GM19193 (cell line): Measurements from ENCODE around the gene RAB11A.

Experiments used
- POLR2A ChIP-seq: IDR thresholded peaks from 4 replicates; pipeline ENCODE4 v1.6.1; 2011; ENCODE audit not compliant: insufficient read depth, insufficient read length; ENCODE audit errors: extremely low read depth

RAB11A gene

DNA sequence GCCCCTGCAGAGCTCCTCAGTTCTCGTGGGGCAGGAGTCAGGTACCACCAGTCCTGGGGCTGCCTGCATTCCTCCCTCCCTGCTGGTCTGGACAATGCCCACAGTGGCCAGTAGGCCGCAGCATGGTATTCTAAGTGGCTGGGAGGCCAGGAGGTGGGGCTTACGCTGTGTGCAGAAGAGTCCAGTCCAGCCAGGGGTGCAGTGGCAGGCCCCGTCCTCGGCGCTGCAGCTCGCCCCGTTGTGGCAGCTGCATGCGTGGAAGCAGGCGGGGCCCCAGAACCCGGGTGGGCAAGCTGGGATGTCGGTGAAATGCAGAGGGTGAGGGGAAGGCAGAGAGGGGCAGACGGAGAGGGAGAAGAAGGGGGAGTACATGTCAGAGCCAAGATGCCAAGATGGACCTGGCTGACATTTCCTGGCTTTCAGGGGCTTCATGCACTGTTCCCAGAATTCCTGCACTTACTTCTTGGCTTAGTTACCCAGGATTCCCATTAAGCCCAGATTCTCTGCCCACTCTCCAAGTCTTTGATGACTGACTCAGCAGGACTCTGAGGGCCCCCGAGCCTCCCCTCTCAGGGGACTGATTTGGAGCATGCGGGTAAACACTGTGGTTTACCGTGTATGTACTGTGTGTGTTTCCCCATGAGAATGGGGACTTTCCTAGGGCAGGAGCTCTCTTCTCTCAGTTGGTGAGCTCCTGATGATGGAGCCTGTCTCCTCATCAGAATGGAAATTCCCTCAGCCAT is 47.5 kb downstream of the RAB11A start:
- peak; percentile 12 for TF ChIP-seq POLR2A

GRCh38 chr15:65917407-65917756 is 48.1 kb downstream of the RAB11A start:
- TF ChIP-seq POLR2A, result no peak

DNA sequence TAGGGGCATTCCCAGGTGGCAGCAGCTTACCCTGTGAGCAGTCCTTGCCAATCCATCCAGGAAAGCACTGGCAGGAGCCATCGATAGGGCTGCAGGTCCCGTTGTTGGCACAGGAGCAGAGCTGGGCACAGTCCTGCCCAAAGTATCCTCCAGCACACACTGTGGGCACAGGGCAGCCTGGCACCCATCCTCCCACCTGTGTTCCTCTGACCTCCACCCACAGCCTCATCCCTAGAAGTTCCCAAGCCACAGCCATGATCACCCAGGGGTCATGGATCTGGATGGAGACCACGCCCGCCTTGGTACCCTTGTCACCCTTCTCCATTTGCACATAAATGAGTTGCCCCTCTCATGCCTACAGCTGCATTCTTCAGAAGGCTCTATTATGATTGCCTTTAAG is 48.6 kb downstream of the RAB11A start:
- no peak for TF ChIP-seq POLR2A

- no peak for TF ChIP-seq POLR2A
These were observed 49.1 kb downstream of the RAB11A start for GRCh38 chr15:65918357-65918920.

DNA sequence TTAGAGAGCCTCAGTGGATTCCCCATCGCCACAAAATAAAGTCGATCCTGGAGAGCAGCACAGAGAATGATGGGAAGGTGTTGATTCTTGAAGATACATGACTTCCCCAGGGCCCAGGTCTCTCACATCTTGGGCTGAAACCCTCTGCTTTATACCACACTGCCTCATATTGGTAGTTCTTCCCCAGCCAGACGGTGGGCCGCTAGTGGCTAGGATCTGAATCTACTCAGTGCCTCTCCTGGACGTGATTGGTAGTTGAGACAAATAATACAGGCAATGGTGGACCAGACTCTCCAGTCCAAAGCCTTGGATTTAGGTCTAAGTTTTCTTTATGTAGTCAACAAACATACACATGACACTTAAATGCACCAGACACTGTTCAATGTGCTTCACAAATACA is 49.7 kb downstream of the RAB11A start:
- TF ChIP-seq POLR2A, result no peak

GRCh38 chr15:65919353-65919752 is 50.1 kb downstream of the RAB11A start:
- TF ChIP-seq POLR2A, result no peak

GRCh38 chr15:65920121-65920520 is 50.8 kb downstream of the RAB11A start:
- no peak for TF ChIP-seq POLR2A

DNA sequence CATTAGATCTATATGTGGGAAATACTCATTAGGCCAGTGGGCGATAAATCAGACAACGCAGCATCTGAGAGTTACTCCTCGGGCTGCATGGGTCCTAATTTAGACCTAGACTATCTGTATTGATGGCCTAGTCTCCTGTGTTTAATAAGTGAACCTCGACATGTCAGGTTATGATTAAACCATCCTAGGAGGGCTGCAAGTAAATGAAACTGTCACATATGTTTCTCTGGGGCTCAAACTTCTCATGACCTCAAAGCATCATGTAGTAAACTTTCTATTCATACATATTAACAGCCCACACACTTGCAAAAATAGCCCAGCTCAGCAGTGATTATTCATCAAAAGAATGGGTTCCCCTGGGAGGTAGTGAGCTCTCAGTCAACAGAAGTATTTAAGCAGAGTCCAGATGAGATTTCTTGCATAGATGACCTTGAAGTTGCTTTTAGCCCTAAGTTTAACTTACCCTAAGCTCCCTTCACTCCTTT is 51.6 kb downstream of the RAB11A start:
- peak; percentile 29 for TF ChIP-seq POLR2A

GRCh38 chr15:65921780-65922179 is 52.5 kb downstream of the RAB11A start:
- TF ChIP-seq POLR2A, result peak; percentile 18

DNA sequence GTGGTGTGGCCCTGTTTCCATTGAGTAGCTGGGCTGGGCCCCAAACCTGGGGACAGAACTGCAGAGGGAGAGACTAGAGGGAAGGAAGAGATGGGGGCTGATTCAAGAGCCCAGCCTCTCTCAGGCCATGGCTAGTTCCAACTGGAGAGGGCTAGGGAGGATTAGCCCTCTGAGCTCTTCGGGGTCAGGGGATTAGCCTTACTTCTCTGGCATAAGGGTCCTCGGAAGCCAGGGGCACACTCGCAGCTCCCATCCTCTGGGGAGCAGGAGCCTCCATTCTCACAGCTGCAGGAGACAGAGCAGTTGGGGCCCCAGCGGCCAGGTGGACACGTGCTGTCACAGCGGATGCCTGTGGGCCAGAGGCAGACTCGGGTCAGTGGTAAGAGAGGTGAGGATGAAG is 53.3 kb downstream of the RAB11A start:
- no peak for TF ChIP-seq POLR2A

- TF ChIP-seq POLR2A, result no peak
These were observed 54.0 kb downstream of the RAB11A start for GRCh38 chr15:65923264-65923663.

- no peak for TF ChIP-seq POLR2A
These were observed 54.7 kb downstream of the RAB11A start for GRCh38 chr15:65924004-65924403.

DNA sequence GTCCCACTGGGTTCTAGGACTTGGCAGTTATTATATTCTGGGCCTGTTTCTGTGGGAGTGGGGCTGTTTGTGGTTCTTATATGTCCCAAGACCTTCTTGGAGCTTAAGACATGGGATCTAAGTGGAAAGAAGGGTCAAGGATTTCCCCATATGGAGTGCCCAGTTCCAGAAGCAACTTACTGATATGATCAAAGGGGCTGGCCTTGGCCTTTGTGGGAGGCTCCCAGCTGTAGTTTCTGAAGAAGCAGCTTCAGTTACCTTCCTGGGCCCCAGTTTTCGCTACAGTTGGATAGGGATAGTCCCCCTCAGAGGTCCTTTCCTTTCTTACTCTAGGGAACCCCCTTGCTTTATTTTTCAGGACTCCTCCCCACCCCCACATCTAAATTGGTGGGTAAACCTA is 56.0 kb downstream of the RAB11A start:
- TF ChIP-seq POLR2A, result no peak

DNA sequence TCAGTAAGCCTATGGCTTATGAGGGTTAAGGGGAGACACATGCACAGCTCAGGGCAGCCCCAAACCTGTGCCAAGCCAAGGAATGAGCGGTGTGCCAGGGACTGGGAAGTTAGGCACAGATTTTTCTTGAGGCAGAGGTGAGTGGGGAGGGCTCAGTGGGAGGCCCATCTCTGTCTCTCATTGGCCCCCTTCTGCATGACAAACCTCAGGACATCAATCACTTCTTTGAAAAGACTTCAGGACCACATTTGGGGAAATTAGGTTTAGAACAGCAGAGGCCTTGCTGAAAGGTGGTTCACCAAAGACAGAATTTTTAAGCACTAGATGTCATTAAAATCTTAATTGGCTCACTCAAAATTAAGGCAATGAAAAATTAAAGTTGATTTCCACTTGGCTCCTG is 57.2 kb downstream of the RAB11A start:
- TF ChIP-seq POLR2A, result no peak

DNA sequence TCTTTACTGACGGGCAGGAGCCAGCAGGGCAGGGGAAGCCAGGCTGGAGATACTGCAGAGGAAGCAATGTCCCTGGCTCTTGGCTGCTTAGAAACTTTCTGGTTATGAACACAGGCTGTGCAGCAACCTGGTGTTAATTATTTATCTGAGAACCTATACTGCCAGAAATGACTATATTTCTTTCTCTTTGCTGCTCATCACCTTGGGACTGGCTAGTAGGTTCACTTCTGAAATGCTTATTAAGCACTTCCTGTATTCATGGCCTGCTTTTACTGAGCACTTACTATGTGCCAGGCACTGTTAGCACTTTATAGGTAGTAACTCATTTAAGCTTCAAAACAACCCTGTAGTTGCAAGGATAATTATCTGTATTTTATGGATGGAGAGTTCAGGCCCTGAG is 57.6 kb downstream of the RAB11A start:
- TF ChIP-seq POLR2A, result no peak

DNA sequence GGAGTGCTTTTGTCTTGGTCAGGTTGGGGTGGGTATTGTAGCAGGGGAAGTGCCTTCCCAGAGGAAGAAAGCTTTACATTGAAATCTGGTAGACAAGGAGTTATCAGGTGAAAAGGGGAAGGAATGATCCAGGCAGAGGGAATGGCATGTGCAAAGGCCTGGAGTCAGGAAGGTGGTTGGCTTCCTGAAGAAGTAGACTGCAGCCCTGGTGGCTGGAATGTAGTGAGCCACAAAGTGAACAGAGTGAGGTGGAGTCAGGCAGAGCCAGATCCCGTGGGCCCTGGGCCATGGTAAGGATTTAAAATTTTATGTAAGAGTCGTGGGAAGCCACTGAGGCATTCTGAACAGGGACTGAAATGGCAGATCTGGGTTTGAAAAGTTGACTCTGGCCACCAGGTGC is 58.3 kb downstream of the RAB11A start:
- TF ChIP-seq POLR2A, result no peak

DNA sequence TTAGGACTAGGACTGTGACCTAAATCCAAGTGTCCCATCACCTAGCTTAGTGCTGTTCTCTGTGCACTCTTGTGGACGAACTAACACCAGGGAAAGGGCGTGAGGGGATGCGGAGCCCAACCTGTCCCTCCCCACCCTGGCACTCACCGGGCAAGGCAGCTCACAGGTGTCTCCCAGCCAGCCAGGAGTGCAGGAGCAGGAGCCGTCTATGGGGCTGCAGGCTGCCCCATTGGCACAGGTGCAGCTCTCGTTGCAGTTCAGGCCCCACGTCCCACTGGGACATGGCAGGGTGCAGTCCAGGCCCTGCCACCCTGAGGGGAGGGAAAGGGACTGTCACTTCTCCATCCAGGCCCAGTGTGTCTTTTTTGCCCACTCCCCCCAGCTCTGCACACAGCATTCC is 60.3 kb downstream of the RAB11A start:
- no peak for TF ChIP-seq POLR2A

DNA sequence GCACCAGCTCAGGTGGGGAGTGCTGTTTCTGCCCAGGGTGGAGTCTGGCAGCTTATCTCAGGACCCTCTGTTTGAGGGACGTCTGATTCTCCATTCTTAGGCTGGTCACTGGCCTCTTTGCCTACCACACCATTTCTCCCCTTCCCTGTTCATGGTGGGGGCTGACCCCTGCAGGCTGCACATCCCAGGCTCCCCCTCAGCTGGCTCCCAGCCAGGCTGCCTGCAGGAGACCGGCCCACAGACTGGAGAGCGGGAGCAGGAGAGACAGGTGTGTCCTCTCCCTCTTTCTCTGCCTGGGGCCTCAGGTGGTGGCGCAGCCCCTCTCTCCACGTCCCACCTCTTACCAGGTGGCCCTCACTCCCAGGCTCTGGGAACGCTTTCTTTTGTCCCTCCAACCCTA is 60.8 kb downstream of the RAB11A start:
- no peak for TF ChIP-seq POLR2A

DNA sequence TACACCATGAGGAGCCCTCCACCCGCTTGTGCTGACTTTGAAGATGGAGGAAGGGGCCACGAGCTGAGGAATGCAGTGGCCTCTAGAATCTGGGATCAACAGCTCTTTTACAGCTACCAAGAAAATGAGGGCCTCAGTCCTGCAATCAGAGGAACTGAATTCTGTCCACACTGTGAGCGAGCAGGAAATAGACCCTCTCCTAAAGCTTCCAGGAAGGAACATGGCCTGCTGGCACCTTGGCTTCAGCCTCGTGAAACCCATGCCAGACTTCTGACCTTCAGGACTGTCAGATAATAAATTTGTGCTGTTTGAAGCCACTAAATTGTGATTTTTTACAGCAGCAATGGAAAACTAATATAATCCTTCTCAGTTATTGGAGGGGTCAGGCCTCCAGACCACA is 61.9 kb downstream of the RAB11A start:
- no peak for TF ChIP-seq POLR2A
